NCI-H146 treated with DMSO at 0.1 percent for 48 hours (cell line): Measurements from ENCODE around the gene MPRIP.
A peak's percentile ranks its signal among the peaks of the same experiment; 100 is the strongest.

Source experiments
- DNase-seq: peaks from one replicate; lab custom pipeline; 2025; ENCODE audit not compliant: unreplicated experiment; lab: John Stamatoyannopoulos, UW

Gene MPRIP

GRCh38 chr17:17084941-17085340, 42.7 kb downstream of the MPRIP start:
- DNase-seq, result no peak

- no peak for DNase-seq
Measured at GRCh38 chr17:17086585-17086984, 44.3 kb downstream of the MPRIP start.

- DNase-seq, result no peak
Measured at GRCh38 chr17:17087424-17088015, 45.3 kb downstream of the MPRIP start.

GRCh38 chr17:17088086-17088485, 45.8 kb downstream of the MPRIP start:
- no peak for DNase-seq

- peak; percentile 84 for DNase-seq
Measured at GRCh38 chr17:17088541-17089525, 46.6 kb downstream of the MPRIP start.

- no peak for DNase-seq
Measured at GRCh38 chr17:17089796-17090641, 47.8 kb downstream of the MPRIP start.

- no peak for DNase-seq
Measured at GRCh38 chr17:17090642-17091103, 48.4 kb downstream of the MPRIP start.

GRCh38 chr17:17091276-17091675, 49.0 kb downstream of the MPRIP start:
- no peak for DNase-seq

- DNase-seq, result no peak
Measured at GRCh38 chr17:17091856-17092756, 49.8 kb downstream of the MPRIP start.

- no peak for DNase-seq
Measured at GRCh38 chr17:17093764-17094163, 51.5 kb downstream of the MPRIP start.

GRCh38 chr17:17096438-17097178, 54.4 kb downstream of the MPRIP start:
- no peak for DNase-seq

- DNase-seq, result no peak
Measured at GRCh38 chr17:17097763-17098345, 55.6 kb downstream of the MPRIP start.

GRCh38 chr17:17098551-17099179, 56.4 kb downstream of the MPRIP start:
- DNase-seq, result no peak

GRCh38 chr17:17102176-17102575, 59.9 kb downstream of the MPRIP start:
- no peak for DNase-seq

GRCh38 chr17:17103160-17103559, 60.9 kb downstream of the MPRIP start:
- no peak for DNase-seq

- no peak for DNase-seq
Measured at GRCh38 chr17:17104036-17104435, 61.8 kb downstream of the MPRIP start.

- no peak for DNase-seq
Measured at GRCh38 chr17:17104494-17104893, 62.2 kb downstream of the MPRIP start.

GRCh38 chr17:17105976-17106375, 63.7 kb downstream of the MPRIP start:
- DNase-seq, result no peak

- DNase-seq, result no peak
Measured at GRCh38 chr17:17106756-17107155, 64.5 kb downstream of the MPRIP start.
